HUES6 (cell line): Measurements from ENCODE around the gene ARL15.

Source experiments
- H3K27ac ChIP-seq: 2 replicates; pipeline ENCODE4 v1.7.0; 2013; ENCODE audit warnings: low read depth, mild to moderate bottlenecking, low read length, inconsistent platforms
- H3K27me3 ChIP-seq: 2 replicates; pipeline ENCODE4 v1.6.1; 2013; ENCODE audit warnings: low read length; ENCODE audit not compliant: control insufficient read depth, insufficient read depth
- H3K36me3 ChIP-seq: 2 replicates; pipeline ENCODE4 v1.6.1; 2013; ENCODE audit warnings: low read length; ENCODE audit not compliant: control insufficient read depth, insufficient read depth
- H3K4me1 ChIP-seq: 2 replicates; pipeline ENCODE4 v1.6.1; 2013; ENCODE audit warnings: low read length; ENCODE audit not compliant: control insufficient read depth, insufficient read depth
- H3K4me3 ChIP-seq: 2 replicates; pipeline ENCODE4 v1.5.1; 2013; ENCODE audit warnings: low read depth, low read length
- H3K9ac ChIP-seq: one replicate; pipeline ENCODE4 v1.6.1; 2013; ENCODE audit warnings: mild to moderate bottlenecking, low read length
- H3K9me3 ChIP-seq: 2 replicates; pipeline ENCODE4 v1.6.1; 2013; ENCODE audit warnings: low read depth, low read length; ENCODE audit not compliant: control insufficient read depth, insufficient read depth

The ARL15 gene

GRCh38 chr5:54156577-54156976, 153.8 kb downstream of the ARL15 start:
- H3K27me3 ChIP-seq, result no peaks in the 10 kb centered on the region
- no peaks in the 10 kb centered on the region for H3K36me3 ChIP-seq
- H3K4me3 ChIP-seq, result no peak overlapping the region
- no peak overlapping the region for H3K27ac ChIP-seq
- H3K4me1 ChIP-seq, result no peaks in the 10 kb centered on the region
- H3K9ac ChIP-seq, result no peak overlapping the region
- H3K9me3 ChIP-seq, result no peaks in the 10 kb centered on the region

- Histone ChIP-seq H3K4me1 (peaks cover 3% of the 10 kb centered on the region; the same call in 1 of the 2 replicates), H3K27me3 (no peaks in the 10 kb centered on the region), H3K9me3 (no peaks in the 10 kb centered on the region), H3K9ac (no peak overlapping the region), H3K36me3 (no peaks in the 10 kb centered on the region), H3K4me3 (no peak overlapping the region), H3K27ac (no peak overlapping the region)
These were observed 159.5 kb downstream of the ARL15 start for GRCh38 chr5:54150841-54151240.

- Histone ChIP-seq H3K36me3 (no peaks in the 10 kb centered on the region), H3K9ac (no peak overlapping the region), H3K9me3 (no peaks in the 10 kb centered on the region), H3K27ac (no peak overlapping the region), H3K27me3 (no peaks in the 10 kb centered on the region), H3K4me3 (no peak overlapping the region), H3K4me1 (peaks cover 3% of the 10 kb centered on the region; the same call in 1 of the 2 replicates)
These were observed 161.5 kb downstream of the ARL15 start for GRCh38 chr5:54148858-54149257.

GRCh38 chr5:54148067-54148845, 162.1 kb downstream of the ARL15 start:
- Histone ChIP-seq H3K9me3 (no peaks in the 10 kb centered on the region), H3K27ac (no peak overlapping the region), H3K27me3 (no peaks in the 10 kb centered on the region), H3K36me3 (no peaks in the 10 kb centered on the region), H3K4me1 (peaks cover 3% of the 10 kb centered on the region; the same call in 1 of the 2 replicates), H3K4me3 (no peak overlapping the region), H3K9ac (no peak overlapping the region)

GRCh38 chr5:54146916-54147315, 163.5 kb downstream of the ARL15 start:
- no peak overlapping the region for H3K9ac ChIP-seq
- H3K27ac ChIP-seq, result no peak overlapping the region
- H3K9me3 ChIP-seq, result no peaks in the 10 kb centered on the region
- no peaks in the 10 kb centered on the region for H3K27me3 ChIP-seq
- peaks cover 3% of the 10 kb centered on the region; the same call in 1 of the 2 replicates for H3K4me1 ChIP-seq
- H3K4me3 ChIP-seq, result no peak overlapping the region
- H3K36me3 ChIP-seq, result no peaks in the 10 kb centered on the region

GRCh38 chr5:54146390-54146789, 164.0 kb downstream of the ARL15 start:
- H3K4me1 ChIP-seq, result peaks cover 3% of the 10 kb centered on the region; the same call in 1 of the 2 replicates
- no peak overlapping the region for H3K4me3 ChIP-seq
- H3K27ac ChIP-seq, result no peak overlapping the region
- no peaks in the 10 kb centered on the region for H3K36me3 ChIP-seq
- no peak overlapping the region for H3K9ac ChIP-seq
- no peaks in the 10 kb centered on the region for H3K9me3 ChIP-seq
- H3K27me3 ChIP-seq, result no peaks in the 10 kb centered on the region

GRCh38 chr5:54140247-54140840, 170.0 kb downstream of the ARL15 start:
- Histone ChIP-seq H3K27me3 (no peaks in the 10 kb centered on the region), H3K9ac (no peak overlapping the region), H3K4me1 (no peaks in the 10 kb centered on the region), H3K36me3 (no peaks in the 10 kb centered on the region), H3K9me3 (no peaks in the 10 kb centered on the region), H3K27ac (no peak overlapping the region), H3K4me3 (no peak overlapping the region)

GRCh38 chr5:54136516-54137440, 173.6 kb downstream of the ARL15 start:
- Histone ChIP-seq H3K4me3 (no peak overlapping the region), H3K9me3 (no peaks in the 10 kb centered on the region), H3K27ac (no peak overlapping the region), H3K27me3 (no peaks in the 10 kb centered on the region), H3K4me1 (no peaks in the 10 kb centered on the region), H3K9ac (no peak overlapping the region), H3K36me3 (no peaks in the 10 kb centered on the region)

GRCh38 chr5:54135042-54135441, 175.3 kb downstream of the ARL15 start:
- Histone ChIP-seq H3K27ac (no peak overlapping the region), H3K9me3 (no peaks in the 10 kb centered on the region), H3K4me3 (no peak overlapping the region), H3K4me1 (no peaks in the 10 kb centered on the region), H3K36me3 (no peaks in the 10 kb centered on the region), H3K9ac (no peak overlapping the region), H3K27me3 (no peaks in the 10 kb centered on the region)

- H3K27me3 ChIP-seq, result no peaks in the 10 kb centered on the region
- no peaks in the 10 kb centered on the region for H3K9me3 ChIP-seq
- no peak overlapping the region for H3K9ac ChIP-seq
- no peak overlapping the region for H3K27ac ChIP-seq
- H3K36me3 ChIP-seq, result no peaks in the 10 kb centered on the region
- no peak overlapping the region for H3K4me3 ChIP-seq
- H3K4me1 ChIP-seq, result no peaks in the 10 kb centered on the region
These were observed 176.5 kb downstream of the ARL15 start for GRCh38 chr5:54133917-54134316.

GRCh38 chr5:54120473-54120872, 189.9 kb downstream of the ARL15 start:
- Histone ChIP-seq H3K9ac (no peak overlapping the region), H3K4me1 (no peaks in the 10 kb centered on the region), H3K4me3 (no peak overlapping the region), H3K9me3 (no peaks in the 10 kb centered on the region), H3K27me3 (no peaks in the 10 kb centered on the region), H3K27ac (no peak overlapping the region), H3K36me3 (no peaks in the 10 kb centered on the region)
